Epidermal melanocyte (primary cell): ENCODE measurements around the gene STEAP2.

Experiments used
- DNase-seq: peaks from one replicate; pipeline ENCODE4 v3.0.0; 2011; ENCODE audit warnings: low spot score; ENCODE audit not compliant: insufficient read length

The STEAP2 gene

GRCh38 chr7:90192876-90193750, 18.4 kb upstream of the STEAP2 start:
- peak; percentile 20 for DNase-seq

DNA sequence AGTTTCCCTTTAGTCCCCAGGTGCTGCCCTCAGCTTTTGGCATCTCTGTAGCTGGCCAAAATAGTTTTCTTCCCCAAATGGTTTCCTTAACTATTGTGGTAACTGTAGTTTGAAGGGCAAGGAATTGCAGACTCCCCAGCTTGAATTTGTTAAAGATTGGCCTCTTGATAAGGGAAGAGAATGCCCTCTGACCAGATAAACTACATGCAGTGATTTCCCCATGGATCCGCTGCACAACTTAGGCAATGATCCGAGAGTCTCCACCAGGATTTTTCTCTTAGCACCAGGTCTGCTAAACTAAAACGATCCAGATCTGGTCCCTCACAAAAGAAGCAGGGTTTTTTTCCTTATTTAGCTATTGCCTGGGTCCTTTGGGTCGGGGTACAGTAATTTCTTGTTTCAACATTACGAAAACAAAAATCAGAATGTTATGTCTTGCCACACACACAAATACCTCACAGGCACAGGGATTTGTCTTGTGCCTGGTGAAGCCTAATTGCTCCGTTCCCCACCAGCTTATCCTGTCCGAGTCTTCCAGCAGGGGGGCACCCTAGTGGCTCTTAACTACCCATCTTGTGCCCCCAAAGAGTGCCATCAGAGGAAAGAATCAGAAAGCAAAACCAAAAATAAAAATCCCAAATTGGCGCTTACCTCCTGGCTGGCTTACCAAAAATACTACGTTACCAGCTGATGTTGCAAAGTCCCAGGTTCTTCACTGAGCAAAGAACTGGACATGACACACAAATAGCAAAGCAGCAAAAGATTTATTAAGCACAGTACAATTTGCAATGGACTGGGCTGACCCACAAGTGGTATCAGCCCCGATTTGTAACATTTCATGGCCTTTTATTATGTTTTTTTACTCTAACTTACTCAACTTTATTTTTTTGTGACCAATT, 16.4 kb upstream of the STEAP2 start:
- DNase-seq, result no peak

- no peak for DNase-seq
These were observed 9.9 kb upstream of the STEAP2 start for GRCh38 chr7:90201500-90202195.

DNA sequence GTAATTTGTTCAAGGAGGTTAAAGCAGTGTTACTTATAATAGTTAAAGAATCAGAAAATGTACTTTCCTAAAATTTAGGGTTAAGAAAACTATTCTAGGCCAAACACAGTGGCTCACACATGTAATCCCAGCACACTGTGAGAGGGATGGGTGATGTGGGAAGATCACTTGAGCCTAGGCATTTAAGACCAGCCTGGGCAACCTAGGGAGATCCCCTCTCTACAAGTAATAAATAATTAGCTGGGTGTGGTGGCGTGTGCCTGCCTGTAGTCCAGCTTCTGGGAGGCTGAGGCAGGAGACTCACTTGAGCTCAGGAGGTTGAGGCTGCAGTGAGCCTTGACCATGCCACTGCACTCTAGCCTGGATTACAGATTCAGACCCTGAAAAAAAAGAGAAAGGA, 3.6 kb upstream of the STEAP2 start:
- DNase-seq, result no peak

DNA sequence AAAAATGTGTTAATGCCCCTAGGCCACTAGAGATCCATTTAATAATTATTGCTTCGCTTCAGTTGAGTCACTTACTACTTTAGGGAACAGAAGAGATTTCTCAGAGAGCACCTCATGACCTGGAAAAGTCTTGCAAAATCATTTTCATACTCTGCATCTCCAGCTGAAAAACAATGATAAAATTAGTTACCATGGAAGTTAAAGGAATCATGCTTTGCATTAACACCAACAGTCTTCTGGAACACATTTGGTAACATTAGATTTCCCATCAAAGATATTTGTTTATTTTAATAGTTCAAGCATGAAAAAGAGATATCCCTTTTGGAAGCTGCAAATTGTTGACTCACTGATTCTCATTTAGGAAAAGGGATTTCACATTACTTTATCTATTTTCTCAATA, 1.8 kb upstream of the STEAP2 start:
- DNase-seq, result no peak

DNA sequence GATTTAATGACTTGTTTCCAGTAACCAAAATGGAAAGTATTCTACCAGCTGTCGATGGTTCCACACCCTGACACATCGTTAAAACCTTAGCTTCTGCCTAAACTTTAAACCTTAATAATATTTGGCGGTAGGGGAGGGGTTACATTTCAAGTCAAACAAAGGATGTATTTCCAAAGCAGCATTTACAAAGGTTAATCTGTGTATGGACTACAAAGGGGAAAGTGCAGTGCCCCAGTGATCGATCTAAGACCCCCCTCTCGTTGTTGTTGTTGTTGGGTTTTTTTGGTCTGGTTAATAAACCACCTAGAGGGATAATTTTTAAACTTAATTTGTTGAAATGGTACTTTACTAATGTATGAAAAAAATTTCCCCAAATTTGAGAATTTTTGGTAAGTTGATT, 1.1 kb upstream of the STEAP2 start:
- DNase-seq, result no peak

- DNase-seq, result no peak
These were observed 559 bp upstream of the STEAP2 start for GRCh38 chr7:90210981-90211380.

- no peak for DNase-seq
These were observed 582 bp downstream of the STEAP2 start for GRCh38 chr7:90212149-90212495.

DNA sequence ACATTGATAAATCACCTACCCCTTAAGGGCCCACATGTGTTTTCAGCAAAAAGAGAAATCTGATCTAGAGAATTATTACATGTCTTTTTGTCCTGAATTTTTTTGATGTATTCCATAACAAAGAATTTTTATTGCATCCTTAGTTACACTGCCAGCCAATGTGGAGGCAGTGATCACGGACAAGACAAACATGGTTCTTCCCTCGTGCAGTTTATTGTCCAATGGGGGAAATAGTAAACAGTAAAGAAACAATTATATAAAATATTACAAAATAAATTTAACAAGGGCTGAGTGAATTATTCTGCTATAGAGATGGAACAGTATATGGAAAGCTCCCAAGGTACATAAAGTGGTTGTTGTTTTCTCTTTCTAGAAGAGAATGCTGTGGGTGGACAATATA, 2.0 kb downstream of the STEAP2 start:
- no peak for DNase-seq

DNA sequence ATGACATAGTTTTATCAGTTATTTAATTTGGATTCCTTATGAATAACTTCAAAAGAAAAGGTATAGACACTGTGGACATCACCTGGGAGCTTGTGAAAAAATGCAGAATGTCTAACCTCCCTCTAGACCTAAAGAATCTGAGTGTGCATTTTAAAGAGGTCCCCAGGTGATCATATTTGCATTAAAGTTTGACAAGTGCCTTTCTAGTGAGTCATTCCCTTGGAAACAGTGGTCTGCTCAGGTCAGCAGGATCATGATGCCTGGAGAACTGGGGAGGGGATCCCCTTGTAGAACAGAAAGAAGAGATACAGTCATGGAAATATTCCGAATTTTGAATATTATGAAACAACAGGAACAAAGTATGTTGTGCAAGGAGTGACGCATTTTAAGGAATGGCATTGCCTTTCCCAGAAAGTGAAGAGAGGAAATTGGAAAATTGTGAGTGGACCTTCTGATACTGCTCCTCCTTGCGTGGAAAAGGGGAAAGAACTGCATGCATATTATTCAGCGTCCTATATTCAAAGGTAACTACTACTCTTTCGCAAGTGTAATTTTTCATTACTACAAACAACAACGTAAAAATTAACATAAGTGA, 4.6 kb downstream of the STEAP2 start:
- DNase-seq, result no peak

DNA sequence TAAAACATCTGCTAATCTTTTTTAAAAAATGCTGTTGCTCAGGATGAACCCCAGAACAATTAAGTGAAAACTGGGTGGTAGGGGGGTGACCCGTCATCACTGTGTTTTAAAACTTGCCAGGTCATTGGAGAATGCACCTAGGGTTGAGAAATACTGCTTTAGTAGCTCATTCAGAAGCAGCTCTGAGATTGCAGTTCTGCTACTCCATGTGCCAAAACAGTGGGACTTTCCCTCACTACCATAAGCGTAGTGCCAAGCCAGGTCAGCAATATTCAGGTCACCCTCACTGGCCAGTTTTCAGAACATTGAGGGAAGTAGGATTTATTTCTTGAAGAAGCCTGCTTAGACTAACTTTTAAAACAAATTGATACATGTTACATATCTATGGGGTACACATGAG, 5.2 kb downstream of the STEAP2 start:
- no peak for DNase-seq

GRCh38 chr7:90222390-90222789, 10.8 kb downstream of the STEAP2 start:
- no peak for DNase-seq

DNA sequence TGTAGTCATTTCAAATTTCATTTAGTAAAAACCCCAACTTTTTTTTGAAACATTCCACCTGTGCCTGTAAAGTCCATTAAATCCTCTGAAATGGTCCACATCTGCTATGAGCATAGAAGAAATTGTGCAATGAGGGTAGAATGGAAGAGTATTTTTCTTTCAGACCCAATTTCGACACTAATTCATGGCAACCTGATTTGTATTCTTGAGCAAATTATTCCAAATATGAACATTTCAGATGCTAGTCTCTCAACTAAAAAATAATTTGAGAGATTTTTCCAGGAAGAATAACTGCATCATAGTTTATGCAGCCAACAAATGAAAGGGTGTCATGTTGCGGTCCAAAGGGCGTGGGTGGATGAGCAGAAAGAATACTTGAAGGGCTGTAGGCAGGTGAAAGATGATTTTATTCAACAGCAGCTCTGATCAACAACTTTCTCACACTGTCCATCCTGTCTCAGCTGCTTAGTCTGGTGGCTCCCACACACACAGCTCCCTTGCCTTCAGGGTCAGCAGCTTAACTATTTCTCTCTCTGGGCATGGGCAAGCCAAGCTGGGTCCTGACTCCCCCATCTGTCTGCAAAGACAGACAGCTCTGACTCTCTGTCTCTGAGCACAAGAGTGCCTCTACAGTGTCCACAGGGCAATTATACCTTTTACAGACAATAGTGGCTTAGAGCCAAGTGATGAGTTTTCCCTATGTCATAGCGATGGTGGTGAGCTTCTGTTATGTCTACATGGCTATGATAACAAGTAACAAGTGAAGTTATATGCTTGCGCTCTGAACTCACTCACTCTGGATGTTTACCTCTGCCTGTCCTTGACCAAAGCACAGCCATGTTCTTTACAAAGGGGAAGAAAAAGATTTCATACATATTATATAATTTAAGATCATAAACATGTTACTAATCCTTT, 11.5 kb downstream of the STEAP2 start:
- DNase-seq, result no peak

- no peak for DNase-seq
These were observed 12.7 kb downstream of the STEAP2 start for GRCh38 chr7:90224195-90224594.

- no peak for DNase-seq
These were observed 13.6 kb downstream of the STEAP2 start for GRCh38 chr7:90225181-90225580.

GRCh38 chr7:90225601-90226000, 14.1 kb downstream of the STEAP2 start:
- no peak for DNase-seq

- no peak for DNase-seq
These were observed 15.7 kb downstream of the STEAP2 start for GRCh38 chr7:90227259-90227658.

GRCh38 chr7:90229682-90230081, 18.1 kb downstream of the STEAP2 start:
- DNase-seq, result no peak

DNA sequence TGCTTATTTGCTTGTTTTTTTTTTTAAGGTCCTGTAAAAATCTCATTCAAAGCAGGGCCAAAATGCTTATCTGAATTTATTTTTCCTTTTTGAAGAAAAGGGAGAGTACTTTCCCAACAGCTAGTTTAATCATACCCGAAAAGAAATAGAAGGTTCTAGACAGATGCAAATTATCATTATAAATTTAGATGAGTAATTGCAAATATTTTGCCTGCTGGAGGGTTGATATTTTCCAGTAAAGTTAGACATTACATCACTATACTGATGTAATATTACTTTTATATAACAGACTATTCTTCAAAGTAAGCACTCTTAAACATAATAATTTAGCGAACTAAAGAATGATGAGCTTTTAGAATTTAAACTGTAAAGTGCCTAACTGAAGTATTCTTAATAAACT, 19.3 kb downstream of the STEAP2 start:
- no peak for DNase-seq

- DNase-seq, result no peak
These were observed 19.8 kb downstream of the STEAP2 start for GRCh38 chr7:90231304-90231703.
